H1 (cell line): ENCODE results near the gene SPATA13. TPM values are rescaled to one million over a fixed set of nuclear protein-coding genes. Genes with fewer than 3 reads are reported as not detected.

Source experiments
- CTCF ChIA-PET: fragments of 300-600 bp; sonication (Branson Sonifier 250); formaldehyde crosslinking; loops from one replicate; lab custom pipeline; 2021; ENCODE audit not compliant: partially characterized antibody; lab: Charles Lee
- POLR2A ChIA-PET: fragments of 300-600 bp; sonication (Branson Sonifier 250); formaldehyde crosslinking; loops from one replicate; lab custom pipeline; 2021; ENCODE audit warnings: inconsistent platforms; ENCODE audit not compliant: partially characterized antibody; lab: Charles Lee
- DNase-seq, 2 experiments: peaks; one replicate each; pipeline versions ENCODE4 v3.0.0 to v3.0.0-alpha.2; 2010 to 2022; ENCODE audit warnings: low spot score in 2 of 2, low read depth in 1 of 2, mixed read lengths in 1 of 2
- FAIRE-seq: peaks from 2 replicates; lab custom pipeline; 2011; peaks lifted over from hg19 to GRCh38; lab: Jason Lieb, UNC
- H2AFZ ChIP-seq: 2 replicates; pipeline ENCODE4 v1.8.1; 2012; ENCODE audit warnings: low read length, inconsistent platforms
- H2AK5ac ChIP-seq: 2 replicates; pipeline ENCODE4 v1.6.1; 2013; ENCODE audit warnings: low read depth, low read length
- H2BK120ac ChIP-seq: replicated peaks from 2 replicates; pipeline ENCODE3; 2013; ENCODE audit warnings: low read depth, low read length, inconsistent platforms
- H2BK12ac ChIP-seq: 2 replicates; pipeline ENCODE4 v1.6.1; 2013; ENCODE audit warnings: low read depth, low read length
- H2BK15ac ChIP-seq: 2 replicates; pipeline ENCODE4 v1.6.1; 2013; ENCODE audit warnings: low read length
- H2BK20ac ChIP-seq: 2 replicates; pipeline ENCODE4 v1.6.1; 2013; ENCODE audit warnings: low read length
- H2BK5ac ChIP-seq: 2 replicates; pipeline ENCODE4 v1.6.1; 2013; ENCODE audit warnings: low read depth, low read length
- H3K14ac ChIP-seq: 2 replicates; pipeline ENCODE4 v1.6.1; 2013; ENCODE audit warnings: inconsistent platforms; ENCODE audit not compliant: insufficient read length
- H3K18ac ChIP-seq: 2 replicates; pipeline ENCODE4 v1.6.1; 2013; ENCODE audit warnings: low read length; ENCODE audit errors: extremely low read depth
- H3K23ac ChIP-seq: 2 replicates; pipeline ENCODE4 v1.6.1; 2013; ENCODE audit warnings: inconsistent platforms; ENCODE audit not compliant: insufficient read length
- H3K23me2 ChIP-seq: 2 replicates; pipeline ENCODE4 v1.6.1; 2013; ENCODE audit warnings: low read depth, low read length
- H3K27ac ChIP-seq: 2 replicates; pipeline ENCODE4 v1.6.1; 2011; ENCODE audit warnings: low read depth, low read length, inconsistent platforms
- H3K27me3 ChIP-seq, 4 experiments: replicated peaks in 1 of 4; 1 replicate in 1 of 4; 2 replicates in 3 of 4; pipeline versions ENCODE4 v1.6.1 to v1.8.1; 2011 to 2013; ENCODE audit warnings: low read length in 3 of 4, mild to moderate bottlenecking in 3 of 4, inconsistent platforms in 2 of 4, mixed read lengths in 2 of 4, moderate library complexity in 1 of 4; ENCODE audit not compliant: control insufficient read depth in 3 of 4, insufficient read depth in 3 of 4; ENCODE audit errors: extremely low read depth in 1 of 4
- H3K36me3 ChIP-seq, 4 experiments: 2 replicates each; pipeline versions ENCODE4 v1.6.1 to v1.8.1; 2011 to 2013; ENCODE audit warnings: mild to moderate bottlenecking in 4 of 4, low read length in 3 of 4, moderate library complexity in 2 of 4, control low read depth in 1 of 4, inconsistent platforms in 1 of 4; ENCODE audit not compliant: insufficient read depth in 4 of 4, control insufficient read depth in 2 of 4
- H3K4ac ChIP-seq: replicated peaks from 2 replicates; pipeline ENCODE3; 2013; ENCODE audit warnings: low read length, low read depth, mixed read lengths, inconsistent platforms; ENCODE audit not compliant: insufficient read length
- H3K4me1 ChIP-seq, 4 experiments: replicated peaks in 1 of 4; 1 replicate in 1 of 4; 2 replicates in 3 of 4; pipeline versions ENCODE4 v1.6.1 to v1.8.1; 2011 to 2013; ENCODE audit warnings: low read length in 3 of 4, inconsistent platforms in 2 of 4, mixed read lengths in 1 of 4; ENCODE audit not compliant: insufficient read depth in 4 of 4, control insufficient read depth in 3 of 4
- H3K4me2 ChIP-seq, 2 experiments: 2 replicates each; pipeline versions ENCODE4 v1.6.1 to v1.8.1; 2011 to 2013; ENCODE audit warnings: low read depth in 2 of 2, low read length in 2 of 2, control low read depth in 1 of 2, inconsistent platforms in 1 of 2, mild to moderate bottlenecking in 1 of 2; ENCODE audit not compliant: insufficient read depth in 1 of 2
- H3K4me3 ChIP-seq, 4 experiments: fragments of 200-600, 300-600 bp in 1 of 4; sonication (generic), shearing (Covaris generic), sonication (Bioruptor Twin) in 1 of 4; 2 replicates each; pipeline versions ENCODE4 v1.5.1 to v1.8.1; 2011 to 2016; ENCODE audit warnings: low read length in 4 of 4, low read depth in 3 of 4, control low read depth in 2 of 4, inconsistent platforms in 2 of 4, mild to moderate bottlenecking in 2 of 4, mixed read lengths in 1 of 4, moderate library complexity in 1 of 4; ENCODE audit not compliant: insufficient read depth in 2 of 4; ENCODE audit errors: extremely low read depth in 1 of 4
- H3K56ac ChIP-seq: replicated peaks from 2 replicates; pipeline ENCODE3; 2013; ENCODE audit warnings: low read depth, mild to moderate bottlenecking, mixed read lengths, low read length, inconsistent platforms; ENCODE audit not compliant: insufficient read length
- H3K79me1 ChIP-seq: 2 replicates; pipeline ENCODE4 v1.6.1; 2013; ENCODE audit warnings: low read depth, low read length, control low read depth
- H3K79me2 ChIP-seq, 2 experiments: 2 replicates each; pipeline versions ENCODE4 v1.6.1 to v1.8.1; 2012 to 2013; ENCODE audit warnings: low read length in 2 of 2, mild to moderate bottlenecking in 2 of 2, inconsistent platforms in 1 of 2; ENCODE audit not compliant: insufficient read depth in 2 of 2, control insufficient read depth in 1 of 2
- H3K9ac ChIP-seq, 4 experiments: replicated peaks in 1 of 4; 1 replicate in 1 of 4; 2 replicates in 3 of 4; pipeline versions ENCODE4 v1.6.1 to v1.8.1; 2011 to 2013; ENCODE audit warnings: low read depth in 3 of 4, low read length in 3 of 4, control low read depth in 2 of 4, mild to moderate bottlenecking in 2 of 4, moderate library complexity in 2 of 4, inconsistent platforms in 1 of 4; ENCODE audit errors: extremely low read depth in 1 of 4
- H3K9me3 ChIP-seq, 2 experiments: 2 replicates each; pipeline versions ENCODE4 v1.6.1 to v1.8.1; 2012 to 2013; ENCODE audit warnings: mild to moderate bottlenecking in 2 of 2, moderate library complexity in 2 of 2, control low read depth in 1 of 2, inconsistent platforms in 1 of 2, low read depth in 1 of 2, low read length in 1 of 2, mixed read lengths in 1 of 2; ENCODE audit not compliant: insufficient read depth in 2 of 2
- H4K20me1 ChIP-seq, 2 experiments: replicated peaks in 1 of 2; 2 replicates each; pipeline versions ENCODE3 to v1.8.1; 2011 to 2013; ENCODE audit warnings: inconsistent platforms in 2 of 2, low read length in 2 of 2, mild to moderate bottlenecking in 1 of 2; ENCODE audit not compliant: insufficient read depth in 2 of 2, control insufficient read depth in 1 of 2
- H4K5ac ChIP-seq: 2 replicates; pipeline ENCODE4 v1.6.1; 2013; ENCODE audit warnings: low read length, low read depth, mixed read lengths, inconsistent platforms; ENCODE audit not compliant: insufficient read length
- H4K8ac ChIP-seq: 2 replicates; pipeline ENCODE4 v1.8.0; 2013; ENCODE audit warnings: mild to moderate bottlenecking, moderate library complexity, low read length, inconsistent platforms; ENCODE audit not compliant: insufficient read depth; ENCODE audit errors: extremely low read depth
- H4K91ac ChIP-seq: replicated peaks from 2 replicates; pipeline ENCODE3; 2013; ENCODE audit warnings: low read length, mixed read lengths, inconsistent platforms; ENCODE audit not compliant: insufficient read length
- FOSL1 ChIP-seq: IDR thresholded peaks from 2 replicates; pipeline ENCODE4 v1.6.1; 2011; ENCODE audit warnings: mild to moderate bottlenecking, low read depth, low read length, moderate library complexity; ENCODE audit not compliant: insufficient read depth
- JUN ChIP-seq: IDR thresholded peaks from 2 replicates; pipeline ENCODE4 v1.6.1; 2011; ENCODE audit warnings: low read depth, mild to moderate bottlenecking, improper control_type of control experiment, low read length
- SAP30 ChIP-seq: fragments of 300-600 bp; sonication (generic); IDR thresholded peaks from 2 replicates; pipeline ENCODE4 v1.7.1; 2012; ENCODE audit warnings: low read length, moderate library complexity, mild to moderate bottlenecking, inconsistent platforms; ENCODE audit not compliant: insufficient read depth, insufficient replicate concordance
- SIN3A ChIP-seq, 2 experiments: IDR thresholded peaks in 1 of 2; conservative IDR thresholded peaks in 1 of 2; 2 replicates each; pipeline ENCODE4 v1.6.1; 2011 to 2012; ENCODE audit warnings: low read length in 2 of 2, improper control_type of control experiment in 1 of 2, low read depth in 1 of 2, mild to moderate bottlenecking in 1 of 2
- ZNF274 ChIP-seq: IDR thresholded peaks from 2 replicates; pipeline ENCODE4 v1.7.0; 2012; ENCODE audit warnings: low read length, borderline replicate concordance; ENCODE audit errors: extremely low read depth
- WGBS, 2 experiments: shearing (Covaris generic) in 1 of 2; methylation state at CpG; one replicate each; pipeline versions ENCODE4 v1.1.6 to v1.1.7; 2013 to 2015; ENCODE audit warnings: low lambda C conversion rate in 2 of 2, mixed read lengths in 2 of 2, inconsistent platforms in 1 of 2, low coverage in 1 of 2, missing lambda C conversion rate in 1 of 2; ENCODE audit not compliant: insufficient replicate concordance in 2 of 2, insufficient coverage in 1 of 2, insufficient read length in 1 of 2; ENCODE audit errors: extremely low coverage in 1 of 2, missing lambda C conversion rate in 1 of 2; 5-methylcytosine and 5-hydroxymethylcytosine counted together
- polyA plus RNA-seq, 7 experiments: library from polyadenylated mRNA; depleted of rRNA in 3 of 7; stranded (reverse) in 5 of 7; unstranded in 2 of 7; fragments of >200 nt in 5 of 7; fragments of 200-250 nt in 2 of 7; gene quantifications; 1 replicate in 5 of 7; 2 replicates in 1 of 7; 4 replicates in 1 of 7; pipeline versions ENCODE4 v1.2.1 to v1.2.3, GENCODE V29; 2011 to 2013; ENCODE audit warnings: missing spikeins in 2 of 7, mixed read lengths in 2 of 7
- total RNA-seq: library from RNA; stranded (reverse); fragmentation: NEBNext Ultra II Directional; extraction: Animal tissue kit (Norgen Biotek cat#: 25700); gene quantifications from 2 replicates; pipeline ENCODE4 v1.2.1, GENCODE V29; 2021

Gene SPATA13
- total and polyA plus RNA-seq, 2 of the 8 experiments (the other 6 are each of a cell fraction or from before 2014, with no cell fraction given): 12.6 to 30.9 TPM

DNA sequence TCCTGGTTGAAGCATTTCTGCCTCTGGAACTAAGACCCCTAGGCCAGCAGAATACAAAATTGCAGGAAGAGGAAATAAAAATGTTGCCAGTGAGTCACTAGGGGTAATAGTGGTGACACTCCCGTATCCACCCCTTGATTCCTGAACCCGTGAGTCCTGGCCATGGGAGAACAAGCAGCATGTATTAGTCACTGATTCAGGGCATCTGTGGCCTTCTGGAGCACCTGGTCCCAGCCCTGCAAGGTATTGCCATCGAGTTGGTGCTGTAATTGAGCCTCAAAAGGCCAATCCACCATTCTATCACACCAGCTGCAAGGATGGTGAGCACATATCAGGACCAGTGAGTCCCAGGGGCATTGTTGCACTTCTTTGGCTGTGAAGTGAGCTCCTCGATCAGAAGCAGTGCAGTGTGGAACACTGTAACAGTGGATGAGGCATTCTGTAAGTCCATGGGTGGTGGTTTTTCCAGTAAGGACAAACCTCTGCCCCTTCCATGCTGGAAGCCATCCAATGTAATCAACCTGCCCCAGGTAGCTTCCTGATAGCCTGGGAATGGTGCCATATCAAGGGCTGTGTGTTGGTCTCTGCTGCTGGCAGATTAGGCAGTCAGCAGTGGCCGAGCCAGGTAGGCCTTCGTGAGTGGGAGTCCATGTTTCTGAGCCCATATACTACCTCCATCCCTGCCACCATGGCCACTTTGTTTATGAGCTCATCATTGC is 188.4 kb downstream of the SPATA13 start:
- no peaks in the 10 kb centered on the region for H3K4me1 ChIP-seq
- no peak overlapping the region for H3K14ac ChIP-seq
- no peak overlapping the region for H2BK15ac ChIP-seq
- H3K27me3 ChIP-seq: no peaks in the 10 kb centered on the region
- no peak overlapping the region for H2AK5ac ChIP-seq
- no peaks in the 10 kb centered on the region for H3K79me1 ChIP-seq
- no peak overlapping the region for H3K27ac ChIP-seq
- H4K5ac ChIP-seq: no peak overlapping the region
- ChIA-PET CTCF (no interaction called here), POLR2A (no interaction called here)
- H3K4me3 ChIP-seq: no peak overlapping the region
- TF ChIP-seq ZNF274 (no peak), FOSL1 (no peak), SIN3A (conservative IDR thresholded peaks at IDR 0.05 in 1 of 2, IDR thresholded peaks at IDR 0.05 in 1 of 2; ENCODE audit: low read depth in 1 of 2, low read length in 2 of 2) (no peak), JUN (no peak), SAP30 (no peak)
- H4K91ac ChIP-seq: no peak overlapping the region
- no peak overlapping the region for H2BK12ac ChIP-seq
- H3K4ac ChIP-seq: no peak overlapping the region
- H2AFZ ChIP-seq: no peak overlapping the region
- H3K23me2 ChIP-seq: no peaks in the 10 kb centered on the region
- H3K56ac ChIP-seq: no peak overlapping the region
- no peak overlapping the region for H3K18ac ChIP-seq
- no peak overlapping the region for H2BK120ac ChIP-seq
- H3K9ac ChIP-seq: no peak overlapping the region
- no peaks in the 10 kb centered on the region for H4K20me1 ChIP-seq
- H3K79me2 ChIP-seq: no peaks in the 10 kb centered on the region
- H2BK20ac ChIP-seq: no peak overlapping the region
- FAIRE-seq: no peak
- no peaks in the 10 kb centered on the region for H3K9me3 ChIP-seq
- no peak for DNase-seq
- H4K8ac ChIP-seq: no peak overlapping the region; the same call in 1 of the 2 replicates
- no peak overlapping the region for H2BK5ac ChIP-seq
- H3K4me2 ChIP-seq: no peak overlapping the region
- no peak overlapping the region for H3K23ac ChIP-seq
- 81% methylated on average over 6 of the region's 6 CpGs; no CpG with 5 or more reads in 1 of the 2 experiments for WGBS, 2 experiments
- H3K36me3 ChIP-seq: no peaks in the 10 kb centered on the region
